Kasumi-1 (cell line): Measurements from ENCODE around the gene KEAP1.

Experiments used
- DNase-seq, 2 experiments: peaks; one replicate each; lab custom pipeline; 2025; lab: John Stamatoyannopoulos, UW

The KEAP1 gene

DNA sequence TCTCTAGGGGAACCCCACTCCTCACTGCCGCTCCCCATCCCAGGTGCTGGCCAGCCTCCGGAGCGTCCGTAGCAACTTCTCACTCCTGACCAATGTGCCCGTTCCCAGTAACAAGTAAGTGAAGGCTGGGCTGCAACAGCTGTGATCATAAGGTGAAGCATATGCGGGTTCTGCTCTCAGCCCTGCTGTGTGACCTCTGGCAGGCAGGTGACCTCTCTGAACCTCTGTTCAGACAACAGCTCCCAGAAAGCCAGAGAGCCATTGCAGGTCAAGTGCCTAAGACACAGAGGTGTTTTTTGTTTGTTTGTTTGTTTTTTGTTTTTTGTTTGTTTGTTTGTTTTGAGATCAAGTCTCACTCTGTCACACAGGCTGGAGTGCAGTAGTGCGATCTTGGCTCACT, 54.1 kb downstream of the KEAP1 start:
- DNase-seq: no peak

DNA sequence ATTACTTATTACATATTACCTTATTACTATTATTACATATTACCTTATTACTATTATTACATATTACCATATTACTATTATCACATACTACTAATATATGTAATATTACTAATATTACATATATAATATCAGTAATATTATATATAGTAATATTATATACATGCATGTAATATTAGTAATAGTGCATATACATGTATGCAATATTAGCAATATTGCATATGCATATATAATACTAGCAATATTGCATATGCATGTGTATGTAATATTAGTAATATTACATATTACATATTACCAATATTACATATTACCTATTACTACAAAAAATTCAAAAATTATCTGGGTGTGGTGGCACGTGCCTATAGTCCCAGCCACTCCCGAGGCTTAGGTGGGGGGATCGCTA, 60.5 kb downstream of the KEAP1 start:
- no peak for DNase-seq

DNA sequence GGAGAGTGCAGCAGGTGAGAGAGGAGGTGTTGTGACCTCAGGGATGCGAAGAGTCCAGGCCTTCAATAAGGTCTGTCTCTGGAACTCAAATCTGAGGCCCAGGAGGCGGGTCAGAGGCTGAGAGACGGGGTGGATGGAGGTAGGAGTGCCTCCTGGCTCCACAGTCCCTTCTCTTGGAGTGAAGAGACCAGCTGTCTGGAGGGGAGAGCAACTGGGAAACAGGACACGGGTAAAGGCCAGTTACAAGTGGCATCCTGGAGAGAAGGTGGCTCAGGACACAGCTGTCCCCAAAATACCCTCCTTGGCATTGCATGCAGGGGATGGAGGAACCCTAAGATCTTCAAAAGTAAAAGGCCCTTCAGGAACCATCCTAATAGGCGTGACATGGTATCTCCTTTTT, 63.6 kb downstream of the KEAP1 start:
- no peak for DNase-seq
